Subcutaneous abdominal adipose tissue (tissue), 5 donors: ENCODE results near the gene HECTD4.

ENCODE experiments used
- H3K27ac ChIP-seq: one replicate; pipeline ENCODE4 v1.7.0; 2013; ENCODE audit warnings: low read depth, mild to moderate bottlenecking, inconsistent platforms, low read length, moderate library complexity
- H3K27me3 ChIP-seq, 5 donors: one replicate each; pipeline ENCODE4 v1.7.0; 2013; ENCODE audit warnings: low read length in 5 of 5, inconsistent platforms in 1 of 5; ENCODE audit not compliant: control insufficient read depth in 5 of 5, insufficient read depth in 4 of 5
- H3K36me3 ChIP-seq, 5 donors: one replicate each; pipeline ENCODE4 v1.7.0; 2013; ENCODE audit warnings: low read length in 5 of 5; ENCODE audit not compliant: control insufficient read depth in 5 of 5, insufficient read depth in 5 of 5
- H3K4me1 ChIP-seq, 5 donors: one replicate each; pipeline ENCODE4 v1.7.0; 2013; ENCODE audit warnings: low read length in 5 of 5, mild to moderate bottlenecking in 3 of 5, moderate library complexity in 1 of 5; ENCODE audit not compliant: control insufficient read depth in 5 of 5, insufficient read depth in 5 of 5
- H3K4me3 ChIP-seq, 5 donors: one replicate each; pipeline ENCODE4 v1.7.0; 2013; ENCODE audit warnings: low read length in 5 of 5, low read depth in 1 of 5
- H3K9ac ChIP-seq, 5 donors: one replicate each; pipeline ENCODE4 v1.7.0; 2013; ENCODE audit warnings: low read length in 5 of 5, mild to moderate bottlenecking in 4 of 5, moderate library complexity in 3 of 5
- H3K9me3 ChIP-seq, 5 donors: one replicate each; pipeline ENCODE4 v1.7.0; 2013; ENCODE audit warnings: low read length in 5 of 5; ENCODE audit not compliant: control insufficient read depth in 5 of 5
- donor health status: healthy.
- donor health status: healthy.
- donor health status: healthy.
- donor health status: healthy.
- donor health status: healthy.

HECTD4 gene

DNA sequence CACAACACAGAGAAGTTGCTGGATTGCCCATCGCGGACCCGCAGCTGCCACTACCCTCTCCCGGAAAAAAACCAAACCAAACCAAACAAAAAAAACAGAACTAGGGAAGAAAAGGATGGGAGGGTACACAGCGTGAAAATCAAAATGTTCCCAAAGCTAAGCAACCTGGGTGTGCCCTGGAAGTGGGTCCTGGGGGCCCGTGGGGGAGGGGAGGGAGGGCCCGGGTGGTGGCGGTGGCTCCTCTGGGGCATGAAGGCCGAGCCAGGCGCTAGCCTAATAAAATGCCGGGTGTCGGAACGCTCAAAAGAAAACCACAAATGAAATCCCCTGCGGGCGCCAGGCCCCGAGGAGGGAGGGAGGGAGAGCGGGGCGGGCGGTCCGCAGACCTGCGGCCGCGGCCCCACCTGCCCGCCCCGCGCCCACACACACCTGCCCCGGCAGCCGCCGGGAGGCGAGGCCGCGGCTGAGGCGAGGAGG is 787 bp downstream of the HECTD4 start:
- Histone ChIP-seq H3K4me3 (peak overlapping the region; percentile 72 to 84 (median 79)), H3K9me3 (no peaks in the 10 kb centered on the region), H3K9ac (peak overlapping the region; percentile 71 to 93 (median 73)), H3K27ac (peak overlapping the region; percentile 60), H3K4me1 (peaks cover 7 to 20% (median 17%) of the 10 kb centered on the region in 5 donors), H3K36me3 (no peaks in the 10 kb centered on the region), H3K27me3 (no peaks in the 10 kb centered on the region)

DNA sequence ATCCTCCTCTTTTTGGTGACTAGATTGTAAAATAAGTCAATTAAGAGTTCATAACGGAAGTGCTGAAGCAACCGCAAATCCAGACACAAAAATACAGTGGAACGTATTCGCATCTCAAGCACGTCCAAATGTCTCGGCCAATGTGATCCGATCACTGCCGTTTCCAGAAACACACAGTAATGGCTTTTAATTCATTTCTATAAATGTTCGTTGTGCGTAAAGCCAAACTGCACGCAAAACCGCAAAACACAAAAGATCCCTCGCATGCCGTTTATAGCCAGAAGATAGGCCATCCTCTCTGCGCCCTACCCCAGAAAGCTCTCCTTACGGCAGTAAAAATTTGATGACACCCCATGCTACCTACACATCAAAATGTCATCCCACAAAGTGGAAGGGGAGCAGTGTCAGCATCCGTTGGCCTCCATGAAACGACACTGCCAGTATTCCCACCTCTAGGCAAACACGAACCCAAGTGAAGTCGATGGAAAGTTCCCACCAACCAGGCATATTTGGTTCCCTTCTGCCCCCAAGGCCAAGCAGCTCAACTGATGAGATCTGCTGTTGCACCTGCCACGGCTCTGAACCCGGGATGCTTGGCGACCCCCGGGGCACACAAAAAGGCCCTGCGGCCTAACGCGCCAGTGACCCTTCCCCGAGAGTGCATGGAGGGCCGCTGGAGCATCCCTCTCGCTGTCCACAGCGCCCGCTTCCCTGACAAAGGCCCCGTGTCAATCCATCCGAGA is 1.4 kb downstream of the HECTD4 start:
- Histone ChIP-seq H3K36me3 (no peaks in the 10 kb centered on the region), H3K4me3 (peak overlapping the region; percentile 72 to 84 (median 79)), H3K27ac (peak overlapping the region; percentile 60), H3K9ac (peak overlapping the region; percentile 71 to 93 (median 73)), H3K27me3 (no peaks in the 10 kb centered on the region), H3K4me1 (peaks cover 7 to 20% (median 17%) of the 10 kb centered on the region in 5 donors), H3K9me3 (no peaks in the 10 kb centered on the region)

DNA sequence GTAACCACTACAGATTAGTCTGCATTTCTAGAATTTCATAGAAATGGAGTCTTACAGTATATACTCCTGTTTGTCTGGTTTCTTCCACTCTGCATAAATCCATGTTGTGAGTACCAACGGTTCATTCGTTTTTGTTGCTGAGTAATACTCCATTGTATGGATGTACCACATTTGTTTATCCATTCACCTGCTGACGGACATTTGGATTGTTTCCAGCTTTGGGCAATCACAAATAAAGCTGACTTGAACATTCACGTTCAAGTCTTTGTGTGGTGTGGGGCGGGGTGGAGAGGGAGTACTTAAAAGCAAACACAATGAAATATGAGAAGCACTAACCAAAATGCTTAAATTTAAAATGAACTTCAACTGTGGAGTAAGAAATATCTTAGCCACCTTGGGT is 7.1 kb downstream of the HECTD4 start:
- H3K4me1 ChIP-seq, result peaks cover 0 to 8% (median under 1%) of the 10 kb centered on the region in 5 donors
- no peak overlapping the region for H3K4me3 ChIP-seq
- no peaks in the 10 kb centered on the region for H3K9me3 ChIP-seq
- H3K9ac ChIP-seq, result no peak overlapping the region
- no peak overlapping the region for H3K27ac ChIP-seq
- H3K27me3 ChIP-seq, result no peaks in the 10 kb centered on the region
- H3K36me3 ChIP-seq, result no peaks in the 10 kb centered on the region

DNA sequence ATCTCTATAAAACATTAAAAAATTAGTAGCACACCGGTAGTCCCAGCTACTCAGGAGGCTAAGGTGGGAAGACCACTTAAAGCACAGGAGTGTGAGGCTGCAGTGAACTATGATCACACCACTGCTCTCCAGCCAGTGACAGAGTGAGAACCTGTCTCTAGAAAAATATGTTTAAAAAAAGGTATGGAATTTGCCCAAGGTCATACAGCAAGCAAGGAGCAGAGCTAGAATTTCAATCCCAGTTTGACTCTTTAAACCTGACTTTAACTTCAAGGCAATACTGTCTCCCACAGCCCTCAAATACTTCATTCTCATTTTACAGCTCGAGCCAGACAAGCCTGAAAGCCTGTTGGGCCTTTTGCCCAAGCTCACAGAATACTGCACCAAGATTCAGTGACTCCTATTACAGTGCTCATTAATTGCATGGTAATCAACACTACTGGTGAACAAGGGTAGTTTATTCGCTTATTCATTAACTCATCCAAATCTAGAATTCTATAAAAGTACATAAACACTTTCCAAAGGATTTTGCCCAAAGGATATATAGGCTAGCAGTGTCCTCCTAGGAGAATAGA is 8.0 kb downstream of the HECTD4 start:
- Histone ChIP-seq H3K9me3 (no peaks in the 10 kb centered on the region), H3K27ac (no peak overlapping the region), H3K36me3 (no peaks in the 10 kb centered on the region), H3K27me3 (no peaks in the 10 kb centered on the region), H3K4me3 (no peak overlapping the region), H3K9ac (peak overlapping the region in 1 of 5 donors; percentile 56), H3K4me1 (peaks cover 0 to 13% (median 4%) of the 10 kb centered on the region in 5 donors)

DNA sequence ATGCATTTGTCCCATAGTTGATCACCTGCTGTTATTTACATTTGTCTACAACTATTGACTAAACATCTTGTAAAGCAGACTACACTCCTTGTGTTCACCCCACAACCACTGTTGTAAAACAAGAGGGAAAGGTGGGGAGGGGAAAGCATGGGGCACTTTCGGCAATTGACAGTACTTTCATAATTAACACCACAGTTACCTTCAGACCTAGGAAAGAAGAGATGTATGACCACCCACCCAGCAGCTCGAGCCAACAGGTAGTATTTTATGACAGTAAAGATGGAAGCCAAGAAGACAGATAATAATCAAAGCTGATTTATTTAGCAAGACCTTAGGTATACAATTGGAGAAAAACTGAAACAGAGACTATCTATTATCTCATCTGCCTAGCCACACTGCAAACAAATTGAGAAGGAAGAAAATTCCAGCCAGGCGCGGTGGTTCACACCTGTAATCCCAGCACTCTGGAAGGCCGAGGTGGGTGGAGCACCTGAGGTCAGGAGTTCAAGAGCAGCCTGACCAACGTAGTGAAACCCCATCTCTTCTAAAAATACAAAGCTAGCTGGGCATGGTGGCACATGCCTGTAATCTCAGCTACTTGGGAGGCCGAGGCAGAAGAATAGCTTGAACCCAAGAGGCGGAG is 11.2 kb downstream of the HECTD4 start:
- Histone ChIP-seq H3K4me1 (peaks cover 0 to 13% (median 4%) of the 10 kb centered on the region in 5 donors), H3K4me3 (no peak overlapping the region), H3K36me3 (no peaks in the 10 kb centered on the region), H3K27me3 (no peaks in the 10 kb centered on the region), H3K27ac (no peak overlapping the region), H3K9ac (no peak overlapping the region), H3K9me3 (no peaks in the 10 kb centered on the region)

DNA sequence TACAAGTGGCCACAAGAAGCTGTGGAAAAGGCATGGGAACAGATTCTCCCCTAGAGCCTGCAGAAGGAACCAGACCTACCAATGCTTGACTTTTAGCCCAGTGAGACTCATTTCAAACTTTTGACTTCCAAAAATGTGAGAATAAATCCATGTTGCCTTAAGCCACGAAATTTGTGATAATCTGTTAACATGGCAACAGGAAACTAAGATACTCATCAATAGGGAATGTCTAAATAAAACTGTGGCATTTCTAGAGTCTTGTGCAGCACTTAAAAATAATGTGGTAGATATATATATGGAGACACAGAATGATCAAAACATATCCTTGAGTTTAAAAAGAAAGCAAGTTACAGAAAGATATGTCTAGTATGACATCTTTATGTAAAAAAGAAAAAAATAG is 12.0 kb downstream of the HECTD4 start:
- no peaks in the 10 kb centered on the region for H3K36me3 ChIP-seq
- H3K4me3 ChIP-seq, result no peak overlapping the region
- H3K27ac ChIP-seq, result no peak overlapping the region
- H3K9me3 ChIP-seq, result no peaks in the 10 kb centered on the region
- H3K27me3 ChIP-seq, result no peaks in the 10 kb centered on the region
- H3K9ac ChIP-seq, result no peak overlapping the region
- H3K4me1 ChIP-seq, result peaks cover 0 to 13% (median 4%) of the 10 kb centered on the region in 5 donors

DNA sequence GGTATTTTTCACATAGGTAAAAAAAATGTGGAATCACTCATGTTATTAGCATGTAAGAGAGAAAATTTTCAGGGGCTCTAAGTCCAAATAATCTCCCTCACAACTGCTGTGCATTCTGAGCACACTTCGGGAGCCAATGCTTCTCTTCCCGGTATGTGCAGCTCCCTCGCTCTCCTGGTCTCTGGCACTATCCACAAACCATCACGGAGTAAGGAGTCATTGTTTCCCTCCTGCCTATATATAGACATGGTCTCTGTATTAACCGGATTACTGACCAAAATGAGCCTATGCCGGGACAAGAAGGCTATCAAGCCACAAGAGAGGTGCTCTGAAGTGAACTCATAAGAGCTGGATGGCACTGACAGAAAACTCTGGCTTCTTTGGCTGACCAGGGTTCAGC is 13.4 kb downstream of the HECTD4 start:
- H3K36me3 ChIP-seq, result no peaks in the 10 kb centered on the region
- peaks cover 0 to 13% (median 4%) of the 10 kb centered on the region in 5 donors for H3K4me1 ChIP-seq
- H3K27ac ChIP-seq, result no peak overlapping the region
- no peaks in the 10 kb centered on the region for H3K9me3 ChIP-seq
- no peak overlapping the region for H3K4me3 ChIP-seq
- no peaks in the 10 kb centered on the region for H3K27me3 ChIP-seq
- no peak overlapping the region for H3K9ac ChIP-seq

DNA sequence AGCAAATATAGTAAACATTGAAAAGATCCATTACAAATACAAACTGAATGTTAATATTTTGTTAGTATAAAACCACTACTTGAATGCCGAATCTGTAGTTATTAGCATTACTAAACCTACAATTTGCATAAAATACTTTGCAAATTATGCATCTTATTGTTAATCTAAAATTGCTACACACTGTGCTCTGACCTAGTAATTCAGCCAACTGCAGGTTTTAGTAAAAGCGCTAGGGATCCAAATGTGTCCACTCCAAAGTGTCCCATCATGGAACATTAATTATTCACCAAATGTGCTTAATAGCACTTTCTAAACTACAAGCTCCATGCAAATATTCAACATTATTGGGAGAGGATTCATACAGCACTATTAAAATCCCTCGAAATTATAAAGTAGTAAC is 14.3 kb downstream of the HECTD4 start:
- Histone ChIP-seq H3K9ac (no peak overlapping the region), H3K27ac (no peak overlapping the region)

DNA sequence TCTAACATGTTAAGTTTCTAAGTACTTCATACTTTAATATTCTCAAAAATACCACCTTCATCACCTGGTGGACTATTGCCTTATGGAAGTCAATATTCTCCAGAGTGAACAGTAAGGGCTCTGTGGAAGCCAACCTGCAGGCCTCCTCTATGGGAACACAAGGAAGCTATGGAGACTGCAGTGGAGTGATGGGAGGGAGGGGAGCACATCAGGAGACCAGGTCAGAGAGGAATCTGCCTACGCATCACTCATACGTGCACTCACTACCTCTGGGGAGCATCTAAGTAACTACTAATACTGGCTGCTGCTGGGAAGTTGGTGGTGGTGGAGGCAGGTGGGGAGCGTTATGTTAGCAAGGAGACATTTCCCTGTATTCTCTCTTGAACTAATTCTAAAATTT is 19.9 kb downstream of the HECTD4 start:
- Histone ChIP-seq H3K36me3 (no peaks in the 10 kb centered on the region), H3K9ac (no peak overlapping the region)

More for the DNA sequence above, 14.3 kb downstream of the HECTD4 start:
- Histone ChIP-seq H3K36me3 (no peaks in the 10 kb centered on the region), H3K9me3 (no peaks in the 10 kb centered on the region), H3K4me3 (no peak overlapping the region), H3K27me3 (no peaks in the 10 kb centered on the region), H3K4me1 (peaks cover 0 to 13% (median 4%) of the 10 kb centered on the region in 5 donors)

DNA sequence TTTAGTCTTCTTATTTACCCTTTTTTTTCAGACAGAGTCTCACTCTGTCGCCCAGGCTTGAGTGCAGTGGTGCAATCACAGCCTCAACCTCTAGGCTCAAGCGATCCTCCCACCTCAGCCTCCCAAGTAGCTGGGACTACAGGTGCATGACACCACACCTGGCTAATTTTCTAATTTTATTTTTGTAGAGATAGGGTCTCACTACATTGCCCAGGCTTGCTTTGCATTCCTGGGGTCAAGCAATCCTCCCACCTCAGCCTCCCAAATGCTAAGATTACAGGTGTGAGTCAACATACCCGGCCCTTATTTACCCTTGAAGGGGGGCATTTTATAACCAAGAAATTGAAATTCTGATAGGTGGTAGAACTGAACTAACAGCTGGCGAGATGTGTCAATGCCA is 21.0 kb downstream of the HECTD4 start:
- no peaks in the 10 kb centered on the region for H3K27me3 ChIP-seq
- H3K36me3 ChIP-seq, result no peaks in the 10 kb centered on the region
- no peak overlapping the region for H3K9ac ChIP-seq
- no peaks in the 10 kb centered on the region for H3K4me1 ChIP-seq
- H3K9me3 ChIP-seq, result no peaks in the 10 kb centered on the region
- no peak overlapping the region for H3K27ac ChIP-seq
- H3K4me3 ChIP-seq, result no peak overlapping the region

More for the DNA sequence above, 19.9 kb downstream of the HECTD4 start:
- Histone ChIP-seq H3K27me3 (no peaks in the 10 kb centered on the region), H3K4me1 (no peaks in the 10 kb centered on the region), H3K9me3 (no peaks in the 10 kb centered on the region), H3K27ac (no peak overlapping the region), H3K4me3 (no peak overlapping the region)
